Fibroblast of skin of back (primary cell): ENCODE measurements around the gene LINGO1.
A peak's percentile ranks its signal among the peaks of the same experiment; 100 is the strongest.

Source experiments
- DNase-seq: peaks from one replicate; pipeline ENCODE4 v3.0.0-alpha.2; 2013

Gene LINGO1

GRCh38 chr15:77568973-77569728, 63.6 kb downstream of the LINGO1 start:
- DNase-seq, result peak; percentile 13

- no peak for DNase-seq
These were observed 64.4 kb downstream of the LINGO1 start for GRCh38 chr15:77568014-77568972.

- DNase-seq, result no peak
These were observed 65.5 kb downstream of the LINGO1 start for GRCh38 chr15:77567202-77567601.

GRCh38 chr15:77566092-77566491, 66.6 kb downstream of the LINGO1 start:
- DNase-seq, result no peak

- DNase-seq, result no peak
These were observed 67.3 kb downstream of the LINGO1 start for GRCh38 chr15:77565378-77565915.

GRCh38 chr15:77564938-77565337, 67.8 kb downstream of the LINGO1 start:
- DNase-seq, result no peak

GRCh38 chr15:77564341-77564740, 68.4 kb downstream of the LINGO1 start:
- DNase-seq, result no peak

- DNase-seq, result no peak
These were observed 69.0 kb downstream of the LINGO1 start for GRCh38 chr15:77563623-77564156.
